ENCODE measurements around the gene PNCK.
A peak's percentile ranks its signal among the peaks of the same experiment; 100 is the strongest.

PNCK gene

GRCh38 chrX:153637121-153638040 lies 36.2 kb downstream of the PNCK start:
- Histone ChIP-seq H4K20me1 (ENCODE audit: insufficient read depth, low read length) (no peaks in the 10 kb centered on the region), H3F3A (ENCODE audit: insufficient read depth, low read length) (no peaks in the 10 kb centered on the region), H3K9ac (ENCODE audit: low read length) (no peak overlapping the region), H3K4me1 (ENCODE audit: low read length) (no peaks in the 10 kb centered on the region), H3K9me2 (replicated peaks; ENCODE audit: insufficient read depth, low read length) (no peaks in the 10 kb centered on the region), H3K27me3 (replicated peaks; ENCODE audit: insufficient read depth, low read length) (peaks cover 70% of the 10 kb centered on the region), H3K79me2 (ENCODE audit: low read length) (no peaks in the 10 kb centered on the region), H3K9me3 (replicated peaks; ENCODE audit: insufficient read depth, low read length) (no peaks in the 10 kb centered on the region), H3K36me3 (replicated peaks; ENCODE audit: insufficient read depth, low read length) (no peaks in the 10 kb centered on the region), H3K4me3 (ENCODE audit: low read length) (no peak overlapping the region), H2AFZ (ENCODE audit: low read length) (no peak overlapping the region), H3K4me2 (ENCODE audit: low read depth, low read length) (no peak overlapping the region), H3K27ac (ENCODE audit: low read length) (no peak overlapping the region)
- no peak for DNase-seq
- TF ChIP-seq CTCF (IDR thresholded peaks at IDR 0.05; ENCODE audit: low read length) (no peak), EZH2 (optimal IDR thresholded peaks at IDR 0.05; ENCODE audit: low read depth, low read length) (no peak), EZH2phosphoT487 (IDR thresholded peaks at IDR 0.05; ENCODE audit: low read length) (no peak)

GRCh38 chrX:153636716-153637115 lies 36.9 kb downstream of the PNCK start:
- H3K4me2 ChIP-seq (ENCODE audit: low read depth, low read length), result no peak overlapping the region
- H2AFZ ChIP-seq (ENCODE audit: low read length), result no peak overlapping the region
- H3K9me3 ChIP-seq (replicated peaks; ENCODE audit: insufficient read depth, low read length), result no peaks in the 10 kb centered on the region
- H3K9ac ChIP-seq (ENCODE audit: low read length), result no peak overlapping the region
- no peak overlapping the region for H3K4me3 ChIP-seq (ENCODE audit: low read length)
- TF ChIP-seq EZH2 (optimal IDR thresholded peaks at IDR 0.05; ENCODE audit: low read depth, low read length) (no peak), CTCF (IDR thresholded peaks at IDR 0.05; ENCODE audit: low read length) (no peak), EZH2phosphoT487 (IDR thresholded peaks at IDR 0.05; ENCODE audit: low read length) (no peak)
- H3F3A ChIP-seq (ENCODE audit: insufficient read depth, low read length), result no peaks in the 10 kb centered on the region
- no peaks in the 10 kb centered on the region for H3K9me2 ChIP-seq (replicated peaks; ENCODE audit: insufficient read depth, low read length)
- no peaks in the 10 kb centered on the region for H3K79me2 ChIP-seq (ENCODE audit: low read length)
- no peaks in the 10 kb centered on the region for H4K20me1 ChIP-seq (ENCODE audit: insufficient read depth, low read length)
- H3K27ac ChIP-seq (ENCODE audit: low read length), result no peak overlapping the region
- H3K36me3 ChIP-seq (replicated peaks; ENCODE audit: insufficient read depth, low read length), result no peaks in the 10 kb centered on the region
- no peaks in the 10 kb centered on the region for H3K4me1 ChIP-seq (ENCODE audit: low read length)
- H3K27me3 ChIP-seq (replicated peaks; ENCODE audit: insufficient read depth, low read length), result peaks cover 74% of the 10 kb centered on the region
- DNase-seq, result no peak

- Histone ChIP-seq H4K20me1 (ENCODE audit: insufficient read depth, low read length) (no peaks in the 10 kb centered on the region), H3K4me1 (ENCODE audit: low read length) (no peaks in the 10 kb centered on the region), H3F3A (ENCODE audit: insufficient read depth, low read length) (no peaks in the 10 kb centered on the region), H3K4me2 (ENCODE audit: low read depth, low read length) (no peak overlapping the region), H3K9me2 (replicated peaks; ENCODE audit: insufficient read depth, low read length) (no peaks in the 10 kb centered on the region), H3K4me3 (ENCODE audit: low read length) (no peak overlapping the region), H3K9me3 (replicated peaks; ENCODE audit: insufficient read depth, low read length) (no peaks in the 10 kb centered on the region), H3K79me2 (ENCODE audit: low read length) (no peaks in the 10 kb centered on the region), H3K36me3 (replicated peaks; ENCODE audit: insufficient read depth, low read length) (no peaks in the 10 kb centered on the region), H3K9ac (ENCODE audit: low read length) (no peak overlapping the region), H3K27me3 (replicated peaks; ENCODE audit: insufficient read depth, low read length) (peaks cover 74% of the 10 kb centered on the region), H3K27ac (ENCODE audit: low read length) (no peak overlapping the region), H2AFZ (ENCODE audit: low read length) (no peak overlapping the region)
- TF ChIP-seq EZH2phosphoT487 (IDR thresholded peaks at IDR 0.05; ENCODE audit: low read length) (no peak), CTCF (IDR thresholded peaks at IDR 0.05; ENCODE audit: low read length) (peak; percentile 44)
- DNase-seq, result peak; percentile 38
These were observed 37.6 kb downstream of the PNCK start for GRCh38 chrX:153635788-153636668.
